Breast epithelium (tissue), 3 donors: ENCODE results near the gene FAM78A.

ENCODE experiments used
- POLR2AphosphoS5 ChIP-seq, 3 donors: sonication (generic); formaldehyde crosslinking; IDR thresholded peaks; one replicate each; pipeline ENCODE4 v1.6.1; 2017; ENCODE audit warnings: antibody characterized with exemption in 3 of 3
- TF ChIP-seq, protein P1 (sequence below), 3 donors: fragments of 450-650 bp; IDR thresholded peaks; one replicate each; pipeline ENCODE4 v1.5.1; 2016 to 2017; ENCODE audit warnings: antibody characterized with exemption in 3 of 3, mild to moderate bottlenecking in 3 of 3, moderate library complexity in 3 of 3

GRCh38 chr9:131297903-131298302 is 21.6 kb upstream of the FAM78A start:
- TF ChIP-seq, protein P1, sequence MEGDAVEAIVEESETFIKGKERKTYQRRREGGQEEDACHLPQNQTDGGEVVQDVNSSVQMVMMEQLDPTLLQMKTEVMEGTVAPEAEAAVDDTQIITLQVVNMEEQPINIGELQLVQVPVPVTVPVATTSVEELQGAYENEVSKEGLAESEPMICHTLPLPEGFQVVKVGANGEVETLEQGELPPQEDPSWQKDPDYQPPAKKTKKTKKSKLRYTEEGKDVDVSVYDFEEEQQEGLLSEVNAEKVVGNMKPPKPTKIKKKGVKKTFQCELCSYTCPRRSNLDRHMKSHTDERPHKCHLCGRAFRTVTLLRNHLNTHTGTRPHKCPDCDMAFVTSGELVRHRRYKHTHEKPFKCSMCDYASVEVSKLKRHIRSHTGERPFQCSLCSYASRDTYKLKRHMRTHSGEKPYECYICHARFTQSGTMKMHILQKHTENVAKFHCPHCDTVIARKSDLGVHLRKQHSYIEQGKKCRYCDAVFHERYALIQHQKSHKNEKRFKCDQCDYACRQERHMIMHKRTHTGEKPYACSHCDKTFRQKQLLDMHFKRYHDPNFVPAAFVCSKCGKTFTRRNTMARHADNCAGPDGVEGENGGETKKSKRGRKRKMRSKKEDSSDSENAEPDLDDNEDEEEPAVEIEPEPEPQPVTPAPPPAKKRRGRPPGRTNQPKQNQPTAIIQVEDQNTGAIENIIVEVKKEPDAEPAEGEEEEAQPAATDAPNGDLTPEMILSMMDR (IDR thresholded peaks at IDR 0.05) = no peak
- TF ChIP-seq POLR2AphosphoS5 (IDR thresholded peaks at IDR 0.05) = no peak
